Suprapubic skin (tissue), 4 donors: ENCODE data around the gene GRM5. TPM values are rescaled to one million over a fixed set of nuclear protein-coding genes. Genes with fewer than 3 reads are reported as not detected.

Experiments
- DNase-seq, 2 donors: peaks; one replicate each; pipeline ENCODE4 v3.0.0-alpha.2; 2019; ENCODE audit warnings: low spot score in 2 of 2
- H3K27ac ChIP-seq: fragments of 200-600 bp; sonication (generic); one replicate; pipeline ENCODE4 v1.5.1; 2019
- H3K27me3 ChIP-seq: fragments of 200-600 bp; sonication (generic); one replicate; pipeline ENCODE4 v1.5.1; 2019
- H3K36me3 ChIP-seq: fragments of 200-600 bp; sonication (generic); one replicate; pipeline ENCODE4 v1.5.1; 2019
- H3K4me1 ChIP-seq: fragments of 200-600 bp; sonication (generic); one replicate; pipeline ENCODE4 v1.5.1; 2019
- H3K4me3 ChIP-seq: fragments of 200-600 bp; sonication (generic); one replicate; pipeline ENCODE4 v1.5.1; 2019; ENCODE audit warnings: mild to moderate bottlenecking
- H3K9me3 ChIP-seq: fragments of 200-600 bp; sonication (generic); one replicate; pipeline ENCODE4 v1.5.1; 2019
- EP300 ChIP-seq: sonication (generic); formaldehyde crosslinking; IDR thresholded peaks from one replicate; pipeline ENCODE4 v1.6.1; 2017; ENCODE audit warnings: antibody characterized with exemption
- POLR2A ChIP-seq, 2 donors: fragments of 450-650 bp; IDR thresholded peaks; one replicate each; pipeline ENCODE4 v1.6.1; 2017; ENCODE audit warnings: antibody characterized with exemption in 2 of 2, mild to moderate bottlenecking in 2 of 2, moderate library complexity in 2 of 2
- POLR2AphosphoS5 ChIP-seq, 3 donors: sonication (generic); formaldehyde crosslinking; IDR thresholded peaks; one replicate each; pipeline ENCODE4 v1.6.1; 2017; ENCODE audit warnings: antibody characterized with exemption in 3 of 3
- WGBS: methylation state at CpG from one replicate; pipeline ENCODE4 v1.1.5; 2018; 5-methylcytosine and 5-hydroxymethylcytosine counted together
- total RNA-seq, 4 donors: library from RNA; depleted of rRNA; stranded (reverse); fragments of >200 nt; gene quantifications; one replicate each; pipeline ENCODE4 v1.1.0, GENCODE V29; 2016
- TF ChIP-seq, protein P1 (sequence below), 2 donors: fragments of 200-600 bp in 1 of 2; fragments of 450-650 bp in 1 of 2; sonication (generic) in 1 of 2; IDR thresholded peaks; one replicate each; pipeline ENCODE4 v1.5.1; 2016 to 2019; ENCODE audit warnings: antibody characterized with exemption in 2 of 2, mild to moderate bottlenecking in 1 of 2, moderate library complexity in 1 of 2

The GRM5 gene
- total RNA-seq, 4 donors from 2014 or later: not detected

DNA sequence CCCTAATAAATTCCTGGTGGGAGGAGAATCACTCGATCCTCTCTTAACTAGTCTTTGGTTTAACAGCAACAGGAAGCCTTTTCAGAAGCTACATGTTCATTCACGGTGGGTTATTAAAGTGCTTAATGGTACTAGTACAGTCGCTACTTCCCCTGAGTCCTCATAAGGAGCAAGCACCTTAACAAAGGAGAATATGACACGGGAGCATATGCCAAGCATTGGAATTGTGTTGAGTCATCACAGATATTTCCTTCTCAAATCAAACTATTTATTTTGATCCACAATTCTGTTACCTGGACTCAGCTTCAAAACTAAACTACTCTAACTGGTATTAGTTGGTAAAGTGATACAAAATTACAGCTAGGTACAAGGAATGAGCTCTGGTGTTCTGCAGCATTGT is 550.8 kb downstream of the GRM5 start:
- no peak for DNase-seq
- TF ChIP-seq EP300 (no peak), POLR2A (IDR thresholded peaks at IDR 0.05) (no peak), POLR2AphosphoS5 (IDR thresholded peaks at IDR 0.05) (no peak)
- TF ChIP-seq, protein P1, sequence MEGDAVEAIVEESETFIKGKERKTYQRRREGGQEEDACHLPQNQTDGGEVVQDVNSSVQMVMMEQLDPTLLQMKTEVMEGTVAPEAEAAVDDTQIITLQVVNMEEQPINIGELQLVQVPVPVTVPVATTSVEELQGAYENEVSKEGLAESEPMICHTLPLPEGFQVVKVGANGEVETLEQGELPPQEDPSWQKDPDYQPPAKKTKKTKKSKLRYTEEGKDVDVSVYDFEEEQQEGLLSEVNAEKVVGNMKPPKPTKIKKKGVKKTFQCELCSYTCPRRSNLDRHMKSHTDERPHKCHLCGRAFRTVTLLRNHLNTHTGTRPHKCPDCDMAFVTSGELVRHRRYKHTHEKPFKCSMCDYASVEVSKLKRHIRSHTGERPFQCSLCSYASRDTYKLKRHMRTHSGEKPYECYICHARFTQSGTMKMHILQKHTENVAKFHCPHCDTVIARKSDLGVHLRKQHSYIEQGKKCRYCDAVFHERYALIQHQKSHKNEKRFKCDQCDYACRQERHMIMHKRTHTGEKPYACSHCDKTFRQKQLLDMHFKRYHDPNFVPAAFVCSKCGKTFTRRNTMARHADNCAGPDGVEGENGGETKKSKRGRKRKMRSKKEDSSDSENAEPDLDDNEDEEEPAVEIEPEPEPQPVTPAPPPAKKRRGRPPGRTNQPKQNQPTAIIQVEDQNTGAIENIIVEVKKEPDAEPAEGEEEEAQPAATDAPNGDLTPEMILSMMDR (IDR thresholded peaks at IDR 0.05): no peak
- no peaks in the 10 kb centered on the region for H3K36me3 ChIP-seq
- WGBS: 62% methylated on average over 4 of the region's 4 CpGs
- H3K4me3 ChIP-seq: no peak overlapping the region
- H3K9me3 ChIP-seq: no peaks in the 10 kb centered on the region
- H3K4me1 ChIP-seq: no peaks in the 10 kb centered on the region
- peaks cover 13% of the 10 kb centered on the region for H3K27me3 ChIP-seq
- no peak overlapping the region for H3K27ac ChIP-seq

DNA sequence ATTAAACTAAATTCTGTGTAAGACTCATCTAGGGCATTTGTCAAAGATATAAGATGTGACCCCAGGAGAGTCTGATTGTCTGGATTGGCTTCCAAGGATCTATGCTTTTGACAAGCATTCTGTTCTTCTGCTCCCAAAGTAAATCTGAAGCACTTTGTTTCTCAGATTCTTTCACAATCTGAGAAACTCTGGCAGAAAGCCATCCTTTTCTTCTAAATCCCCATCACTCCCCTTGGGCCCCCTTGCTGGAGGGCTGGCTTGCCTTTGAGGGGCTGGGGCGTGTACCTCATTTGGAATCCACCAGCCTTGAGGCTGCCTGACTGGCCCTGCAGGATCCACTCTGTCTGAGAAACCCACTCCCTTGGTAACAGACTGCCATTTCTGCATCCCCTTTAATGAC is 554.8 kb downstream of the GRM5 start:
- WGBS: 80% methylated on average over 1 of the region's 1 CpG
- H3K9me3 ChIP-seq: no peaks in the 10 kb centered on the region
- DNase-seq: no peak

GRCh38 chr11:88508759-88509581 is 556.8 kb downstream of the GRM5 start:
- peaks cover 43% of the 10 kb centered on the region for H3K27me3 ChIP-seq
- H3K4me3 ChIP-seq: peak overlapping the region; percentile 49
- DNase-seq: no peak
- H3K36me3 ChIP-seq: no peaks in the 10 kb centered on the region
- no peak overlapping the region for H3K27ac ChIP-seq
- peaks cover 10% of the 10 kb centered on the region for H3K4me1 ChIP-seq
- TF ChIP-seq POLR2AphosphoS5 (IDR thresholded peaks at IDR 0.05): no peak
- no peak for TF ChIP-seq EP300
- TF ChIP-seq, protein P1 (IDR thresholded peaks at IDR 0.05): no peak
- no peak for TF ChIP-seq POLR2A (IDR thresholded peaks at IDR 0.05)
- H3K9me3 ChIP-seq: no peaks in the 10 kb centered on the region
- WGBS: 11% methylated on average over 19 of the region's 84 CpGs

More for the DNA sequence above, 554.8 kb downstream of the GRM5 start:
- Histone ChIP-seq H3K27ac (no peak overlapping the region), H3K4me1 (peaks cover 10% of the 10 kb centered on the region), H3K27me3 (peaks cover 43% of the 10 kb centered on the region), H3K4me3 (no peak overlapping the region), H3K36me3 (no peaks in the 10 kb centered on the region)
- TF ChIP-seq EP300 (no peak), POLR2AphosphoS5 (IDR thresholded peaks at IDR 0.05) (no peak), POLR2A (IDR thresholded peaks at IDR 0.05) (no peak)
- TF ChIP-seq, protein P1 (IDR thresholded peaks at IDR 0.05): no peak

DNA sequence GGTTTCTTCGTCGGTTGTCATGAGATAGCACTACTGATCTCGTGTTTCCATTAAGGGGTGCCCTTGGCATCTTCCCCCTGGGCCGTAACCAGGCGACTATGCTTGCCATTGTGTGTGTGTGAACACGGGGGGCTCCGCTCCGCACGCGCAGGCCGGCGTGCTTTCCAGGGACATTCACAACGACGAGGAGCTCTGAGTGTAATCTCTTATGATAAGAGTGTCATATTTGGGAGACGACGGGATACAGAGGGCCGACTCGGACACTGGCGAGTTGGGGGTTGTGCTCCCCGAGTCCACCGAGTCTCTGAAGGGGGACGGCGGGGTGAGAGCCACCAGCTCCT is 557.4 kb downstream of the GRM5 start:
- TF ChIP-seq POLR2A (IDR thresholded peaks at IDR 0.05) (no peak), POLR2AphosphoS5 (IDR thresholded peaks at IDR 0.05) (no peak)
- H3K9me3 ChIP-seq: no peaks in the 10 kb centered on the region
- H3K4me3 ChIP-seq: peak overlapping the region; percentile 49
- peaks cover 43% of the 10 kb centered on the region for H3K27me3 ChIP-seq
- H3K27ac ChIP-seq: no peak overlapping the region
- peaks cover 10% of the 10 kb centered on the region for H3K4me1 ChIP-seq
- DNase-seq: no peak
- H3K36me3 ChIP-seq: no peaks in the 10 kb centered on the region
- WGBS: 62% methylated on average over 16 of the region's 23 CpGs

DNA sequence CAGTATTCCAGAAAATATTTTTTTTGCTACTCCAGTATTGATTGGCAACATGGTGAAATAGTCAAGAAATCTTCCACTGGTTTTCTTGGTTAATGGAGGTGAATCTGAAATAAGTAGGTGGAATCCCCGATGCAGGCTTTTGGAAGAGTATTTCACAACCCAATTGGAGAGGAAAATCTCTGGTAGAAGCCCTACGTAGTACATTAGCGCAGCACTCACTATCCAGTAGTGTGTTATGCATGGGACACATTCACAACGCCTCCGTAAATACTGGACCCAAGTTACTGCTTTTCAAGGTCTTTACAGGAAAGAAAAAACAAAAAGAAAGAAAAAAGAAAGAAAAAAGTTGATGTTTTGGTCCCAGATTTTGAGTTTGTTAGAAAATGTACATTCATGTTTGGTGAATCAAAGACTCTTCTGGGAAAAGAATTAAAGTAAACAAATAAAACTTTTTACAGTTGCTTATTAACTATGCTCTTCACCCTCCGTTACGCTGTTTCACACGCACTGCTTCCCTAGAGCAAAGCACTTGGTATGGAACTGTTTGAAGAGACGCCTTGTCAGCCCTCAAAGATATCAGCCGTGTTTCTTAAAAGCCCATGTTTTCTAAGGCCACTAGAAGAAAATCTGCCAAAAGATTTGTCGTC is 557.9 kb downstream of the GRM5 start:
- Histone ChIP-seq H3K4me3 (peak overlapping the region; percentile 49), H3K36me3 (no peaks in the 10 kb centered on the region), H3K27me3 (peaks cover 43% of the 10 kb centered on the region), H3K9me3 (no peaks in the 10 kb centered on the region), H3K27ac (no peak overlapping the region), H3K4me1 (peaks cover 10% of the 10 kb centered on the region)
- TF ChIP-seq, protein P1 (IDR thresholded peaks at IDR 0.05): no peak
- TF ChIP-seq EP300: no peak
- no peak for TF ChIP-seq POLR2AphosphoS5 (IDR thresholded peaks at IDR 0.05)
- TF ChIP-seq POLR2A (IDR thresholded peaks at IDR 0.05): no peak
- no peak for DNase-seq
- 95% methylated on average over 11 of the region's 11 CpGs for WGBS
